ENCODE results near the gene TIMM22.

GRCh38 chr17:1027044-1027443, 30.1 kb downstream of the TIMM22 start:
- TF ChIP-seq GATA3 (IDR thresholded peaks at IDR 0.05; ENCODE audit: low read depth, low read length) (no peak), GATA2 (IDR thresholded peaks at IDR 0.05; ENCODE audit: low read depth, low read length) (no peak)
